ENCODE results near the gene ESRRA.

The ESRRA gene

GRCh38 chr11:64265176-64266160, 39.9 kb upstream of the ESRRA start:
- no peak for TF ChIP-seq CTCF (IDR thresholded peaks at IDR 0.05; ENCODE audit: low read depth, low read length)
- in situ Hi-C loops (cut with HindIII; ENCODE audit: low sequenced_read_pairs): no loop called here
- no peak for DNase-seq (ENCODE audit: low read depth, low spot score)
- H3K4me3 ChIP-seq (ENCODE audit: low read depth, low read length): no peak overlapping the region

DNA sequence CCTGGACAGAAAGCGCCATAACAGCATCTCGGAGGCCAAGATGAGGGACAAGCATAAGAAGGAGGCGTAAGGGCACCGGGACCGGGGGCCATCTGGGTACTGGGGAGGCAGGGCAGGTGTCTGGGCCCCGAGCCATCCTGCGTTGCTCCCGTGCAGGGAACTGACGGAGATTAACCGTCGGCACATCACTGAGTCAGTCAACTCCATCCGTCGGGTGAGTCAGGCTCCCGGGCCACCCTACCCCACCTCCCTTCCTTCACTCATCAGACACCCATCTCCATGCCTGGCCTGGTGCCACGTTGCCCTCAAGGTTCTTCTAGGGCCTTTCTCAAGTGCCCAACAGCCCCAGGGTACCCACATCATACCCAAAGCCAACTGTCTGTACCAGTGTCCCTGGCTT, 39.0 kb upstream of the ESRRA start:
- no peak overlapping the region for H3K4me3 ChIP-seq (ENCODE audit: low read depth, low read length)
- in situ Hi-C loops (cut with HindIII; ENCODE audit: low sequenced_read_pairs): no loop called here
- no peak for TF ChIP-seq CTCF (IDR thresholded peaks at IDR 0.05; ENCODE audit: low read depth, low read length)
- DNase-seq (ENCODE audit: low read depth, low spot score): no peak

GRCh38 chr11:64267207-64267945, 37.9 kb upstream of the ESRRA start:
- H3K4me3 ChIP-seq (ENCODE audit: low read depth, low read length): no peak overlapping the region
- in situ Hi-C loops (cut with HindIII; ENCODE audit: low sequenced_read_pairs): no loop called here
- no peak for TF ChIP-seq CTCF (IDR thresholded peaks at IDR 0.05; ENCODE audit: low read depth, low read length)
- DNase-seq (ENCODE audit: low read depth, low spot score): no peak

DNA sequence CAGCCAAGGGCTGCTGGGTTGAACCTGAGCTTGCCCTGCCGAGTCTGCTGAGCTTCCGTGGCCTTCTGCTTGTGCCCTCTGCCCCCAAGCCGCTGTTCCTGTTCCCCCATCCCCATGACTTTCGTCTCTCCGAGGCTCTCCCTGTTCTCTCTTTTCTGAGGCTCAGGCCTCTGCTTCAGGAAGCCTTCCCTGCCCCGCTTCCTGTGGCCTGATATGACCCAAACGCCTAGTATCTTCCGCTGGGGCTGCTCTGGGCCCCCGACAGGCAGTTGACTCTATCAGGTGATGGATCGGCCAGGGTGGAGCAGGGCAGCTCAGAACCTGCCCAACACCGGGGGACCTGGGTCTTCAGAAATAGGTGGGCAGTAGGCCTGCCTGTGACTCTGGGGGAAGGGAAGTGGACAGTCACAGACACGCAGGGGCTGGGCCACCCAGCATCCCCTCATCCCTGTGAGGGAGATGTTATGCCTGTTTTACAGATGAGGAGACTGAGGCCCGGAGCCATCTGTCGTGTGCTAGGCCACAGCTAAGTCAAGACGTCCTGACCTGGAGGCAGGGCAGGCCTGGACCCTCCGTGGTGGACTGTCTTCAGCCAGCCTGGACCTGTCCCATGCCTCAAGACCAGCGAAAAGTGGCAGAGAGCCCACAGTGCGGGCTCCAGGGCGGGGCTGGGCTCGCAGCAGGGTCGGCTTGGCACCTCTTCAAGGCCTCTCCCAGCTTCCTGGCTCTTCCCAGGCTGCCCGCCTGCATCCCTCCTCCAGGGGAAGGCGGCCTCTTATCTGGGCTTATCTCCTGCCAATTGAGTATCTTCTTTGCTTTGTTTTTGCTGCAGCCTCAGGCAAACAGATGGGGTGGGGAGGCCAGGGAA, 37.1 kb upstream of the ESRRA start:
- TF ChIP-seq CTCF (IDR thresholded peaks at IDR 0.05; ENCODE audit: low read depth, low read length): no peak
- peak overlapping the region; percentile 58 for H3K4me3 ChIP-seq (ENCODE audit: low read depth, low read length)
- peak; percentile 26 for DNase-seq (ENCODE audit: low read depth, low spot score)
- in situ Hi-C loops (cut with HindIII; ENCODE audit: low sequenced_read_pairs): no loop called here

DNA sequence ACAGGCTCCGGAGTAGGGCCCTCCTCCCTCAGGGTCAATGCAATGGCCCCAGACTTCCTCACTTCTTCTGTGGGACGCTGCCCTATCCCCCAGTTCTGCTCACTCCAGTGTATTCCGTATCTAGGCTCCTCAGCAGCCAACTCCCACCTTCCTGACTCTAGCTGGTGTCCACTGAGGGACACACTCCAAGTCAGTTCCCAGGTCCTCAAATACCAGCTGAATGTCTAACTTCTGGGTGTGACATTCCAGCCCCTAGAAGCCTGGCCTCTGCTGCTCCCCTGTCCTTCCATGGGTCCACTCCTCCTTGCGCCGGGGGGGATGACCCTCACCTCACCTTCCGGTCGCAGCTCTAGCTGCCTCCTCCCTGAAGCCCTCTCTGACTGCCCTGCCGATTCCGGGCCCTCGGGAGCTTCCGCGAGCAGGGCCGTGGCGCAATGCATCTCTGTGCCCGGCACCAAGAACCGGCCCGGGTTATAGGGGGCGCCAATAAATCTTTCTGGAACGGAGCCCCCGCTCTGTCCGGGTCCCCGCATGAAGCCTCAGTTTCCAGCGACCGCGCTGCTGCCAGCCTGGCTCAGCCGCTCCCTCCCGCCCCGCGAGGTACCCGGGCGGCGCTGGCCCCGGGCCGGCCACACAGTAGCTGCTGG, 36.3 kb upstream of the ESRRA start:
- in situ Hi-C loops (cut with HindIII; ENCODE audit: low sequenced_read_pairs): no loop called here
- DNase-seq (ENCODE audit: low read depth, low spot score): no peak
- peak overlapping the region; percentile 58 for H3K4me3 ChIP-seq (ENCODE audit: low read depth, low read length)
- TF ChIP-seq CTCF (IDR thresholded peaks at IDR 0.05; ENCODE audit: low read depth, low read length): no peak
